Activated T-cell treated with anti-CD3 and anti-CD28 coated beads, Interleukin-2, amount 50 U/mL, for 4 hours (primary cell): ENCODE results near the gene LRWD1. TPM values are rescaled to one million over a fixed set of nuclear protein-coding genes. Genes with fewer than 3 reads are reported as not detected.

Source experiments
- ATAC-seq, 2 donors: fragments of 200-7000 bp; cut with Tn5 transposase; one replicate each; pipeline ENCODE4 v1.10.0; 2021
- DNase-seq: peaks from one replicate; pipeline ENCODE4 v3.0.0-alpha.2; 2020
- H3K27me3 Mint-ChIP-seq: one replicate; pipeline ENCODE4 v1.8.0; 2021; ENCODE audit warnings: low read depth, mixed read lengths
- H3K36me3 Mint-ChIP-seq: one replicate; pipeline ENCODE4 v1.8.0; 2022; ENCODE audit warnings: mixed read lengths; ENCODE audit not compliant: insufficient read depth
- H3K4me1 Mint-ChIP-seq: one replicate; pipeline ENCODE4 v1.8.0; 2021; ENCODE audit warnings: low read depth, mixed read lengths
- H3K4me3 Mint-ChIP-seq: one replicate; pipeline ENCODE4 v1.8.0; 2021; ENCODE audit warnings: mild to moderate bottlenecking, moderate library complexity, mixed read lengths
- H3K9me3 Mint-ChIP-seq: one replicate; pipeline ENCODE4 v1.8.0; 2021; ENCODE audit warnings: mixed read lengths
- total RNA-seq, 3 donors: library from RNA; stranded (reverse); gene quantifications; one replicate each; pipeline ENCODE4 v1.2.1, GENCODE V29; 2021

LRWD1 gene
- total RNA-seq, 3 donors from 2014 or later = 54.8 to 57.9 (median 57.7) TPM

DNA sequence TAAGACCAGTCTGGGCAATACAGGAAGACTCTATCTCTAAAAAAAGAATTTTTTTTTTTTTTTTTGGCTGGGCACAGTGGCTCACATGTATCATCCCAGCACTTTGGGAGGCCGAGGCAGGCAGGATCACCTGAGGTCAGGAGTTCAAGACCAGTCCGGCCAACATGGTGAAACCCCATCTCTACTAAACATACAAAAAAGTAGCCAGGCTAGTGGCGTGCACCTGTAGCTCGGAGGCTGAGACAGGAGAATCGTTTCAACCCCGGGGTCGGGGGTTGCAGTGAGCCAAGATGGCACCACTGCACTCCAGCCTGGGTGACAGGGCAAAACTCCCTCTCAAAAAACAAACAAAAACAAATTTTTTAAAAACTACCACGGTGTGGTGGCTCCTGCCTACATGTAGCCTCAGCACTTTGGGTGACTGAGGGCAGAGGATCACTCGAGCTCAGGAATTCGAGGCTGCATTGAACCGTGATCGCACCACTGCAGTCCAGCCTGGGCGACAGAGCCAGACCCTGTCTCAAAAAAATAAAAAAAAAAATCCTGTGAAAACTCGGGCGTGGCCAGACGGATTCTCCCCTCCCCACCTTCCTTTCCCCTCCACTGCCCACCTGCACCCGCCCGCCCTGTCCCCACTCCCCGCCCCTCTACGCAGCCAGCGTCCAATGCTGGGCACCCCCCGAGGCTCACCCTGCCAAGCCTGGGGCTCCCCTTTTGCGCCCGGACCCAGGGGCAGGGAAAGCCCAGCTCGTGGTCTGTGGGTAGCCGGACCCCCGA is 32.2 kb upstream of the LRWD1 start:
- no peak for DNase-seq
- no peaks in the 10 kb centered on the region for H3K27me3 Mint-ChIP-seq
- peak overlapping the region; percentile 78 for H3K4me3 Mint-ChIP-seq
- no peaks in the 10 kb centered on the region for H3K36me3 Mint-ChIP-seq
- peaks cover 62% of the 10 kb centered on the region for H3K4me1 Mint-ChIP-seq
- peak; percentile 13 to 16 for ATAC-seq
- H3K9me3 Mint-ChIP-seq = no peaks in the 10 kb centered on the region

DNA sequence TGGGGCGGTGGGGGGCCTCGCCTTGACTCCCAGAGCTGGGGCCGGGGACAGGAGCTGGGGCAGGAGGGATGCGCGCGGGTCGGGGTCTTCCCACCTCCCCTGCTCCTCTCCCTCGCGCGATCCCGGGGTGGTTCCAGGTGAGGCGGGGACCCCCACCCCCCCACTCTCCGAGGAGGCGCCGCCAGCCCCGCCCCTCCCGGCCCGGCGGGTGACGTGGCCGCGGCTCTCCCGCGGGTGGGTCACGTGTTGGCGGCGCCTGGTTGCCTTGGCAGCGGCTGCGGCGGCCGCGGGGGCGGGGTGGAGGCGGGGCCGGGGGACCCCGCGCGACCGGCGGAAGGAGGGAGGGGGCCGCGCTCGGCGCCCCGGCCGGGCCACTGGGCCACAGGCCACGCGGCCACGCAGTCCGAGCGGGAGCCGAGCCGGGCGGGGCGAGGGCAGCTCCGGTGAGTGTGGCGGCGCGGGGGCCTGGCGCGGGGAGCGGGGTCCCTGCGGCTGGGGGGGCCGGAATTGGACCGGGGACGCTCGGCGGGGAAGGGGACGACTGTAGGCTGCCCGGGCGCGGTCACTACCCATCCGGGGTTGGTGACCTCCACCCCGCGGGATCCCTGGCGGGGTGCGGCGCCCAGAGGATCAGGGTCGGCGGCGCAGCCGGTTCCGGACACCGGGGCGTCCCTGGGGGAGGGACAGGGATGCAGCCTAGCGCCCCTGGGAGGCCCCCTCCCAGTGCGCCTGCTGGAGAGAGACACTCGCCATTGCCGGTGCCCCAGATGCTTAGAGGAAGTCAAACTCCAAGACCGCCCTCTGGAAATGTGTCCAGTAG is 31.4 kb upstream of the LRWD1 start, which contains the start of gene ORAI2:
Gene ORAI2, plus strand, starts transcription at position 357 of the 820 bp plus-strand sequence. CDS start 5,382 bp downstream, outside the sequence.
- H3K4me1 Mint-ChIP-seq = peaks cover 54% of the 10 kb centered on the region
- peak; percentile 81 for ATAC-seq
- H3K27me3 Mint-ChIP-seq = no peaks in the 10 kb centered on the region
- no peaks in the 10 kb centered on the region for H3K36me3 Mint-ChIP-seq
- peak within 1 kb of the TSS; percentile 80 for H3K4me3 Mint-ChIP-seq
- H3K9me3 Mint-ChIP-seq = no peaks in the 10 kb centered on the region
- DNase-seq = peak; percentile 91

DNA sequence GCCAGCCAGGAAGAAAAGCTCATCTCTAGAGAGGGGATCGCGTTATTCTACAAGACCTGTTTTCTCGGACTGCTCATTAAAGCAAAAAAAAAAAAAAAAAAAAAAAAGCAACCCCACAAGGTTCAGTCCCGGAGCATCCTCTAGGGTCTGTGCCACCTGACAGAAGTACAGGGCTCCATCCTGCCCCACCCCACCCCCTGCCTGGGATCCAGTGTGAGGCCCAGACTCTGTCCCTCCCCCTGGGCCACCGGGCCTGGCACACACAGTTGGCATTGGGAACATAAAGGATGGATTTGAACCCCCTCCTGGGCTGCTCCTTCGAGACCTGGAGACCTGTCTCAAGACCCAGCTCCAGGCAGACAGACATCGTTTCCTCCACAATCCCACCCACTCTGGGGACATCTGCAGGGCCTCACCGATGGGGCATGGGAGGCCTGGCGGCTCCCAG is 30.7 kb upstream of the LRWD1 start:
- peaks cover 48% of the 10 kb centered on the region for H3K4me1 Mint-ChIP-seq
- peak overlapping the region; percentile 80 for H3K4me3 Mint-ChIP-seq
- H3K27me3 Mint-ChIP-seq = no peaks in the 10 kb centered on the region
- peak in 1 of 2 donors; percentile 11 for ATAC-seq
- no peaks in the 10 kb centered on the region for H3K9me3 Mint-ChIP-seq
- DNase-seq = no peak
- peaks cover under 1% of the 10 kb centered on the region for H3K36me3 Mint-ChIP-seq

DNA sequence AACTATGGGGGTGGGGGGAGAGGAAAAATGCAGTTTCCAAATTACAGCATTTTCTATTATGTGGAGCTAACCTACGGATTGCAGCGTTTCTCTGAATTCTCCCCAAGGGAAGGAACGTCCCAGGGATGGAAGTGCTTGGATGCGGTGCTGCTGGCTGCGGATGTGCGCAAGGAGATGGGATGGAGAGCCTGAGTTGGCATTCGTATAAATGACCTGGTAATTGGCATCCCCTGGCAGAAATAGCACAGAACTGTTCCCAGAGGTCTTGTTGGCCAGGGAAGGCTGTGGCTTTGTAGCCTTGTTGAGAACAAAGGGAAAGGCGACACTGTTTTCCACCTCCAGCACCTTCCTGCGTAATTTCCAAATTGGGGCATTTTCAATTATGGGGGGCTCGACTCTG is 28.7 kb upstream of the LRWD1 start:
- no peak for ATAC-seq
- DNase-seq = no peak
- Mint-ChIP-seq H3K9me3 (no peaks in the 10 kb centered on the region), H3K4me3 (no peak overlapping the region), H3K27me3 (no peaks in the 10 kb centered on the region), H3K4me1 (peaks cover 29% of the 10 kb centered on the region), H3K36me3 (peaks cover 2% of the 10 kb centered on the region)

DNA sequence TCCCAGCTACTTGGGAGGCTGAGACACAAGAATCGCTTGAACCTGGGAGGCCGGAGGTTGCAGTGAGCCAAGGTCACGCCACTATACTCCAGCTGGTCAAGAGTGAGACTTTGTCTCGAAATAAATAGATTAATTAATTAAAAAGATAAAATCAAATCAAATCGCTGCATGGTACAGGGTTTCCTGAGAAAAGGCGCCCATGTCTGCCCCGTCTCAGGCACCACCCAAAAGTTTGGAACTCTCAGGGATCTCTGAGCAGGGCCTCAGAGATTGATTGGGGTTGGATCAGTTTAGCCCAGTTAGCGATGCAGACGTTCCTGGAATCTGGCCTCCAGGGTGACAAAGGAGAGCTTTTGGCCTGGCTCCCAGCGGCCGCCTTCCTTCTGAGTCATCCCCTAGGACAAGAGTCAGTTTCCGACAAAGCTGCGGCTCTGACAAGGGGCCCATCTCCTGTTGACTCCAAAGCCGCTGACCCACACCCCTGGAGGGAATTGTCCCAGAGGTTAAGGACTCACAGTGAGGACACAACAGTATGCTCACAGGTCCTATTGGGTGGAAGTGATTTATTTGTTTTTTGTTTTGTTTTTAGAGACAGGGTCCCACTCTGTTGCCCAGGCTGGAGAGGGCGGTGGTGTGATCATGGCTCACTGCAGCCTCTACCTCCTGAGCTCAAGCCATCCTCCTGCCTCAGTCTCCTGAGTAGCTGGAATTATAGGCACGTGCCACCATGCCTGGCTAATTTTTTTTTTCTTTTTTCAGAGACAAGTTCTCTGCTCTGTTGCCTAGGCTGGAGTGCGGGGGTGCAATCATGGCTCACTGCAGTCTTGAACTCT is 24.6 kb upstream of the LRWD1 start:
- Mint-ChIP-seq H3K4me3 (no peak overlapping the region), H3K36me3 (peaks cover 9% of the 10 kb centered on the region)

DNA sequence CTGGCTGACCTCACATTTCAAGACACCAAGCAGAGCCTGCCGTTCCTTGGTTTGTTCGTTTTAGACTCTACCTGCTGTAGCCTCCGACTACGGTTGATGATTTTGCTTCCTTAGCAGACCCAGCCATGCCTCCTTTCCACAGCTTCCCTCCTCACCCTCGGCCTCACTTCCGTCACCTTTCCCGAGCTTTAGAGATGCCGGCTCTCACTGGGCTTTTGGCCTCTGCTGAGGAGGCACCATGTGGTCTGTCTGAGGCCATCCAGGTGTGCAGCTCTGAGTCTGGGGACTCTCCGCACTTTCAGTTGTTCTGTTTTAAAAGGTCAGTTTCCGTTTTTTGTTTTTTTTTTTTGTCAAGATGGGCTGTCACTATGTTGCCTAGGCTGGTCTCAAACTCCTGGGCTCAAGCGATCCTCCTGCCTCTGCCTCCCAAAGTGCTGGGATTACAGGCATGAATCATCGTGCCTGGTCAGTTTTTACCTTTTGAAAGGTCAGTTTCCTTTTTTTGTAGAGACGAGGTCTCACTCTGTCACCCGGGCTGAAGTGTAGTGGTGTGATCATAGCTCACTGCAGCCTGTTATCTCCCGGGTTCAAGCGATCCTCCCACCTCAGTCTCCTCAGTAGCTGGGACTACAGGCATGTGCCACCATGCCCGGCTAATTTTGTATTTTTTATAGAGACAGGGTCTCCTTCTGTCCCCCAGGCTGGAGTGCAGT is 19.7 kb upstream of the LRWD1 start:
- Mint-ChIP-seq H3K27me3 (no peaks in the 10 kb centered on the region), H3K36me3 (peaks cover 11% of the 10 kb centered on the region), H3K9me3 (no peaks in the 10 kb centered on the region), H3K4me1 (peaks cover 2% of the 10 kb centered on the region), H3K4me3 (no peak overlapping the region)
- ATAC-seq (no peak), DNase-seq (no peak)

More for the DNA sequence above, 24.6 kb upstream of the LRWD1 start:
- no peak for ATAC-seq
- no peak for DNase-seq
- no peaks in the 10 kb centered on the region for H3K27me3 Mint-ChIP-seq
- no peaks in the 10 kb centered on the region for H3K9me3 Mint-ChIP-seq
- peaks cover 6% of the 10 kb centered on the region for H3K4me1 Mint-ChIP-seq

DNA sequence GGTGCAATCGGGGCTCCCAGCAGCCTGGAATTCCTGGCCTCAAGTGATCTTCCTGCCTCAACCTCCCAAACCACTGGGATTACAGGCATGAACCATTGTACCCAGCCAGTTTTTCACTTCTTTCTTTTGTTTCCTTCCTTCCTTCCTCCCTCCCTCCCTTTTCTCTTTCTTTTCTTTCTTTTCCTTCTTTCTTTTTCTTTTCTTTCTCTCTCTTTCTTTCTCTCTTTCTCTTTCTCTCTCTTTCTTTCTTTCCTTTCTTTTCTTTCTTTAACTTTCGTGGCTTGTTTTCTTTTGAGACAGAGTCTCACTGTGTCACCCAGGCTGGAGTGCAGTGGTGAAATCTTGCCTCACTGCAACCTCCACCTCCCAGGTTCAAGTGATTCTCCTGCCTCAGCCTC is 19.1 kb upstream of the LRWD1 start:
- H3K4me3 Mint-ChIP-seq = no peak overlapping the region
- ATAC-seq (no peak), DNase-seq (no peak)
- H3K4me1 Mint-ChIP-seq = peaks cover 6% of the 10 kb centered on the region
- no peaks in the 10 kb centered on the region for H3K27me3 Mint-ChIP-seq
- H3K36me3 Mint-ChIP-seq = peaks cover 11% of the 10 kb centered on the region
- no peaks in the 10 kb centered on the region for H3K9me3 Mint-ChIP-seq

DNA sequence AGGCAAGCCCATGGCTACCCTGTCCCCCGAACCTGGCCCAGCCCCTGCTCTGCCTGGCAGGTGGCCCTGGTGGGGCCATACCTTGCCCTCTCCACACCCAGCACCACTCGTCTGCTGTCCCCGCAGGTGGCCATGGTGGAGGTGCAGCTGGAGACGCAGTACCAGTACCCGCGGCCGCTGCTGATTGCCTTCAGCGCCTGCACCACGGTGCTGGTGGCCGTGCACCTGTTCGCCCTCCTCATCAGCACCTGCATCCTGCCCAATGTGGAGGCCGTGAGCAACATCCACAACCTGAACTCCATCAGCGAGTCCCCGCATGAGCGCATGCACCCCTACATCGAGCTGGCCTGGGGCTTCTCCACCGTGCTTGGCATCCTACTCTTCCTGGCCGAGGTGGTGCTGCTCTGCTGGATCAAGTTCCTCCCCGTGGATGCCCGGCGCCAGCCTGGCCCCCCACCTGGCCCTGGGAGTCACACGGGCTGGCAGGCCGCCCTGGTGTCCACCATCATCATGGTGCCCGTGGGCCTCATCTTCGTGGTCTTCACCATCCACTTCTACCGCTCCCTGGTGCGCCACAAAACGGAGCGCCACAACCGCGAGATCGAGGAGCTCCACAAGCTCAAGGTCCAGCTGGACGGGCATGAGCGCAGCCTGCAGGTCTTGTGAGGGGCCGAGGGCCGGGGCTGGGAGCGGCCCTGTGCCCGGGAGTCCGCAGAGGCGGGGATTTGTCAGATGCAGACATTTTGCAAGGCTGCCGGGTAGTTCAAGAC is 18.2 kb upstream of the LRWD1 start:
- DNase-seq = no peak
- Mint-ChIP-seq H3K4me1 (peaks cover 6% of the 10 kb centered on the region), H3K4me3 (no peak overlapping the region), H3K27me3 (no peaks in the 10 kb centered on the region), H3K36me3 (peaks cover 10% of the 10 kb centered on the region), H3K9me3 (no peaks in the 10 kb centered on the region)
- no peak for ATAC-seq

DNA sequence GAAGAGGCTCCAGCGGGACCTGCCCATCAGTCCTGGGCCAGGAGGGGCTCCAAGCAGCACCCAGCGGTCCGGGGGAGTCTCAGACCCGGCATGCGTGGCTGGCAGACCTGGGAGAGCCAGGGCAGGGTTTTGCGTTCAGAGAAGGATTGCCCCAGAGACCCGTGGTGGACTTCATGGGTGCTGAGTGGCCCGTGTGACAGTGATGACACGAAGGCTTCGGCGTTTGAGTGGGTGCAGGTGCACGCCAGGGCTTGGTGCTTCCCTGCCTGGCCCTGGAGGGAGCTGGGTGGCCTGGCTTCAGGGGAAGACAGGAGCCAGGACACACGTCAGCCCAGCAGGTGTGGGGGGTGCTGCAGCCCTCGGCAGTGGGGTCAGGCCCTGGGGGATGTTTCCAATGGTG is 17.5 kb upstream of the LRWD1 start:
- H3K4me3 Mint-ChIP-seq = no peak overlapping the region
- no peaks in the 10 kb centered on the region for H3K27me3 Mint-ChIP-seq
- H3K9me3 Mint-ChIP-seq = no peaks in the 10 kb centered on the region
- ATAC-seq = no peak
- H3K36me3 Mint-ChIP-seq = peaks cover 7% of the 10 kb centered on the region
- DNase-seq = no peak
- peaks cover 4% of the 10 kb centered on the region for H3K4me1 Mint-ChIP-seq

DNA sequence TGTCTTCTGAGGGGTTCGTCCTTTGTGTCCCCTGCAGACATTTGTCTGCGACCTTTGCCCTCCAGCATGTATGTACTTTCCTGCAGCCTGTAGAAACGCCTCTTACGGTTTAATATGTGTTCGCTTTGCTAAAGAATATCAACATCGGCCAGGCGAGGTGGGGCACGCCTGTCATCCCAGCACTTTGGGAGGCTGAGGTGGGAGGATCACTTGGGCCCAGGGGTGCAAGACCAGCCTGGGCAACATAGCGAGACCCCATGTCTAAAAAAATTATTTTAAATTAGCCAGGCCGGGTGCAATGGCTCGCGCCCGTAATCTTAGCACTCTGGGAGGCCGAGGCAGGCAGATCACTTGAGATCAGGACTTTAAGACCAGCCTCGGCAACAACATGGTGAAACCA is 15.6 kb upstream of the LRWD1 start:
- Mint-ChIP-seq H3K9me3 (no peaks in the 10 kb centered on the region), H3K4me3 (no peak overlapping the region), H3K27me3 (no peaks in the 10 kb centered on the region), H3K36me3 (peaks cover 7% of the 10 kb centered on the region), H3K4me1 (peaks cover 4% of the 10 kb centered on the region)
- no peak for DNase-seq
- no peak for ATAC-seq

DNA sequence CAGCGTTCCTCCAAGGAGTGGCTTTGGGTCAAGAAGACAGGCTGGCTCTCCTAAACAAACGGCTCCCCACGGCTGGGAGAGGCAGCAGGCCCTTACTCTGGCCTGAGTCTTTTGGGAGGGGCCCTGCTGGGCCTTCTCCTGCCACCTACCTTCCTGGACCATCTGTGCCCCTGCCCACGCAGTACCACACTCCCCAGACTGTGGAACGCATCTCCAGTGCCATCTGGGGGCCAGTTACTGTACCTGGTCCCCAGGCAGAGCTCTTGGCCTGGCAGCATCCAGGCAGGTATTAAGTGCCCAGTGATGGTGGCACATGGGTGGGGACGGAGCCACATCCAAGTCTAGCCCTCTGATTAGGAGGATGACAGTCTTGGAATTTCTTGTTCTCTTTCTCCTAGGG is 14.5 kb upstream of the LRWD1 start:
- Mint-ChIP-seq H3K36me3 (peaks cover 6% of the 10 kb centered on the region), H3K27me3 (no peaks in the 10 kb centered on the region), H3K4me1 (peaks cover 4% of the 10 kb centered on the region), H3K4me3 (no peak overlapping the region), H3K9me3 (no peaks in the 10 kb centered on the region)
- ATAC-seq (peak; percentile 72 to 78), DNase-seq (peak; percentile 56)

DNA sequence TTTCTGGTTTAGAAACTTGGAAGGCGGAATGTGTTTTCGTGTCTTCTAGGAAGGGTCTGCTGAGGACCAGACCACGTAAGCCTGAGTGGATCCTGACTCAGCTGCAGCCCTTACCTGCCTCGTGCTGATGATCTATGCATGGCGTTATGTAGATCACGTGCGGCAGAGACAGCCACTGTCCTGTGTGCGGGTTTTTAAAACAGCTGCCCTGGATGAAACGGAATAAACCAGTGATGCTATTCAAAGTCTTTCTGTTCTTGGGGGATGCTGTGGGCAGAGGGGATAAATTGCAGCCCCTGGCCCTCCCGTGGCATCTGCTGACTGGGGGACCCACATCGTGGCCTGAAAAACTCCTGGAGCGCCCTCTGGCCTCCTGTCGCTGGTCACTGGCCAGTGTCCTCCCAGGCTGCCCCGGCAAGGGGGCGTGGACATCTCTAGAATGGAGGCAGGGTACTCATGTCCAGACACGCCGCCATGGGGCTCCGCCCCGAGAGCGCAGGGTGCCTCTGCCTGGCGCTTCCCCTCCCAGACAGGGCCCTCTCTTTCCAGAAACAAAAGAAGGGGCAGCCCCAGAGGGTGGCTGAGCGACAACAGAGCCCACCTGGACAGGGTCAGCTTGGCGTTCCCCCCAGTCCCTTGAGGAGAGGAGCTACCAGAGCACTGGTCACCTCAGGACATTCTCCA is 13.3 kb upstream of the LRWD1 start:
- no peaks in the 10 kb centered on the region for H3K9me3 Mint-ChIP-seq
- ATAC-seq (no peak), DNase-seq (no peak)
- peaks cover 4% of the 10 kb centered on the region for H3K4me1 Mint-ChIP-seq
- H3K27me3 Mint-ChIP-seq = no peaks in the 10 kb centered on the region
- no peak overlapping the region for H3K4me3 Mint-ChIP-seq
- peaks cover 6% of the 10 kb centered on the region for H3K36me3 Mint-ChIP-seq

DNA sequence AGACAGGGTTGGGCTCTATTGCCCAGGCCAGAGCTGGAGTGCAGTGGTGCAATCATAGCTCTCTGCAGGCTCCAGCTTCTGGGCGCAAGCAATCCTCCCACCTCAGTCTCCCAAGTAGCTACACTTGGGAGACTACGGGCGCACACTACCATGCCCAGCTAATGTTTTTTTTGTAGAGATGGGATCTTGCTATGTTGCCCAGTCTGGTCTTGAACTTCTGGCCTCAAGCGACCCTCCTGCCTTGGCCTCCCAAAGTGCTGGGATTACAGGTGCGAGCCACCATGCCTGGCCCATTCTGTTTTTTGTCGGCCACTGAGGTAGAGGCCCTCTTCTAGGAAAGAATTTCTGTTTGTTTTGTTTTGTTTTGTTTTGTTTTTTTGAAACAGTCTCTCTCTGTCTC is 12.3 kb upstream of the LRWD1 start:
- Mint-ChIP-seq H3K9me3 (no peaks in the 10 kb centered on the region), H3K4me3 (no peak overlapping the region)

More for the DNA sequence above, 12.3 kb upstream of the LRWD1 start:
- ATAC-seq (no peak), DNase-seq (no peak)
- peaks cover 4% of the 10 kb centered on the region for H3K4me1 Mint-ChIP-seq
- no peaks in the 10 kb centered on the region for H3K27me3 Mint-ChIP-seq
- peaks cover 6% of the 10 kb centered on the region for H3K36me3 Mint-ChIP-seq
